Measurements from ENCODE around the gene PRPF18.
A peak's percentile ranks its signal among the peaks of the same experiment; 100 is the strongest.
"Not testable (repeated sequence)": the region's sequence is repeated elsewhere in the genome, so short reads cannot be mapped to it uniquely, and the experiment has no call there.

Gene PRPF18, protein sequence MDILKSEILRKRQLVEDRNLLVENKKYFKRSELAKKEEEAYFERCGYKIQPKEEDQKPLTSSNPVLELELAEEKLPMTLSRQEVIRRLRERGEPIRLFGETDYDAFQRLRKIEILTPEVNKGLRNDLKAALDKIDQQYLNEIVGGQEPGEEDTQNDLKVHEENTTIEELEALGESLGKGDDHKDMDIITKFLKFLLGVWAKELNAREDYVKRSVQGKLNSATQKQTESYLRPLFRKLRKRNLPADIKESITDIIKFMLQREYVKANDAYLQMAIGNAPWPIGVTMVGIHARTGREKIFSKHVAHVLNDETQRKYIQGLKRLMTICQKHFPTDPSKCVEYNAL

GRCh38 chr10:13586676-13587355, at the start of gene PRPF18:
Gene PRPF18, plus strand, starts transcription at chr10:13586965. Its CDS starts 122 bp downstream, at chr10:13587087.
- DNase-seq (ENCODE audit: low read depth, low spot score): peak; percentile 90

DNA sequence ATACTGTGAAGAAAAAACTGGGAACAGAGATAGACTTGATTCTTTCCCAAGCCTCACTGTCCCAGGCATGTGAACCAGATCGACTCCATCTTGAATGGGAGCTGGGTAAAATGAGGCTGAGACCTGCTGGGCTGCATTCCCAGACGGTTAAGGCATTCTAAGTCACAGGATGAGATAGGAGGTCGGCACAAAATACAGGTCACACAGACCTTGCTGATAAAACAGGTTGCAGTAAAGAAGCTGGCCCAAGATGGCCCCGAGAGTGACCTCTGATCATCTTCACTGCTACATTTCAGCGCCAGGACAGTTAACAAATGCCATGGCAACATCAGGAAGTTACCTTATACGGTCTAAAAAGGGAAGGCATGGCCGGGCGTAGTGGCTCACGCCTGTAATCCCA, 48.8 kb upstream of the PRPF18 start:
- DNase-seq (ENCODE audit: low read depth, low spot score): not testable (repeated sequence)

DNA sequence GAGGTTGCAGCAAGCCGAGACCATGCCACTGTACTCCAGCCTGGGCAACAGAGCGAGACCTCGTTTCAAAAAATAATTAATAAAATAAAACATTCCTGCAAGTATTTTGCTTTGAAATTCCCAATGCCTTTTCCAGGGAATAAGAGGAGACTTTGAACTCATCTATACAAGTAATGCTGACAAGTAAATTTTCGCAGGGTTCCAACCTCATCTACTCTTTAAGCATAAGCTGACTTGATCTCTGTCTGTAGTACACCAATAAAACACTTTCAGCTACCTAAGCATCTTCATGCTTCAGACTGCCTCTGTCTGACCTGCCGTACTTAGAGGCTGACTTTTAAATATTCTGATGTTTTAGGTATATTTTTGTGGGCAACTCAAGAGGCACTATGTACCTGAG, 44.2 kb upstream of the PRPF18 start:
- no peak for DNase-seq (ENCODE audit: low read depth, low spot score)

- no peak for DNase-seq (ENCODE audit: low read depth, low spot score)
These were observed 36.0 kb upstream of the PRPF18 start for GRCh38 chr10:13550802-13551201.

DNA sequence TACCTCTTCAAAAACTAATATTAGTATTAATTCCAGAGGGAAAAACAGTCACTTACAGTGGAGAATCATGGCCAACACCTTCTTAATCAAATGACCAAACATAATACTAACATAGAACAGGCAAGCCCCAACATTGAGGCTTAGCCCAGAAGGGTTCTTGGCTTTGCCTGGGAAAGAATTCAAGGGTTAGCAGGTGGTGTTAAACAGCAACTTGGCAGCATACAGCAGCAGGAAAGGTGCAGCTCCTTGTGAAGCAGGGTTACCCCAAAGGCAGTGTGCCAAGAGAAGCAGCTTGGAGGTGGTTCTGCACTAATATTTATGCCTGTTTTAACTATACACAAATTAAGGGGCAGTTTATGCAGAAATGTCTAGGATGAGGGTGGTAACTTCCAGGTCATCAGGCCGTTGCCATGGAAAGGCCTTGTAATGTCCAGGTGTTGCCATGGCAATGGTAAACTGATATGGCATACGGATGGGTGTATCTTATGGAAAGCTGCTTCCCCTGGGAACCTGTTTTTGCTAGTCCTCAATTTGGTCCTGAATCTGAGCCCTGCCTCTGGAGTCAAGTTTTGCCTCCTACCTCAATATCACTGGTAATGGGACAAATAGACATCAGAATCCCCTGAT, 30.8 kb upstream of the PRPF18 start:
- no peak for DNase-seq (ENCODE audit: low read depth, low spot score)

GRCh38 chr10:13559124-13559700, 27.6 kb upstream of the PRPF18 start:
- no peak for DNase-seq (ENCODE audit: low read depth, low spot score)

- DNase-seq (ENCODE audit: low read depth, low spot score): no peak
These were observed 26.2 kb upstream of the PRPF18 start for GRCh38 chr10:13560597-13560996.

GRCh38 chr10:13563481-13564445, 23.0 kb upstream of the PRPF18 start:
- DNase-seq (ENCODE audit: low read depth, low spot score): no peak

- DNase-seq (ENCODE audit: low read depth, low spot score): no peak
These were observed 22.2 kb upstream of the PRPF18 start for GRCh38 chr10:13564576-13564975.

- DNase-seq (ENCODE audit: low read depth, low spot score): no peak
These were observed 19.7 kb upstream of the PRPF18 start for GRCh38 chr10:13567030-13567429.

GRCh38 chr10:13571541-13571940, 15.2 kb upstream of the PRPF18 start:
- DNase-seq (ENCODE audit: low read depth, low spot score): no peak

DNA sequence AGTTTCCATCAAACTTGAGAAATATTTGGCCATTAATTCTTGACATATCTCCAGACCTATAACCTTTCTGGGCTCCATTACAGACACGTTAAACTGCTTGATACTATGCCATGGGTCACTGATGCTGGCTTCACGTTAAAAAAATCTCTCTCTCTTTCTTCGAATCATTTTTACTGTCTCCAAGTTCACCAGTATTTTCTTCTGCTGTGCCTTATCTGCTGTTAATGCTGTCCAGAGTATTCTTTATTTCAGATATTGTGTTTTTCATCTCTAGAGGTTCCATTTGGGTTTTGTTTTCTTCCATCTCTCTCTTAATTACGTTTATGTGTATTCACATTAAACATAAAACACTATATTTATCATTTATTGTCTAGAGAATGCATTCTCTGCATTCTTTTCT, 12.8 kb upstream of the PRPF18 start:
- DNase-seq (ENCODE audit: low read depth, low spot score): no peak

DNA sequence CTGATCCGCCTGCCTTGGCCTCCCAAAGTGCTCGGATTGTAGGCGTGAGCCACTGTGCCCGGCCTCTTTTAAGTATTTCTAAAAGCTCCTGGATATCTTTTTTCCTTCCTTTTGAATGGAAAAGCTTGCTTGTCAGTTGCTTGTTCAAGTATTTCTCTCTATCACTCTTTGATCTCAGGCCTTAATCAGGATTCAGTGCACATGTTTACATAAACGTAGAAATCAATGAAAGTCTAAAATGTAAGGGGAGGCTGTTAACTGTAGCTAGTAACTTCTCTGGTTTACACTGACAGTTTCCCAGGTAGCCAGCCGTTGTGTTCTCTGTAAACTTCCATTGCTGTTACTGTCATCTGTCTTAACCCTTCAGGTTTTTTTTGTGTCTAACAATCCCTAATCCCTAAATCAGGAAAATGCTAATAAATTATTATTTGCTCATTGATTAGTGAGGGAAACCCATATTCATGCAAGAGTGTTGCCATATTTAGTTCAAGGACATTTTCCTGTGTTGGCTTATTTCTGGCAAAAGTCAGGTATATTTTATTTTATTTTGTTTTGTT, 1.5 kb upstream of the PRPF18 start:
- no peak for DNase-seq (ENCODE audit: low read depth, low spot score)

DNA sequence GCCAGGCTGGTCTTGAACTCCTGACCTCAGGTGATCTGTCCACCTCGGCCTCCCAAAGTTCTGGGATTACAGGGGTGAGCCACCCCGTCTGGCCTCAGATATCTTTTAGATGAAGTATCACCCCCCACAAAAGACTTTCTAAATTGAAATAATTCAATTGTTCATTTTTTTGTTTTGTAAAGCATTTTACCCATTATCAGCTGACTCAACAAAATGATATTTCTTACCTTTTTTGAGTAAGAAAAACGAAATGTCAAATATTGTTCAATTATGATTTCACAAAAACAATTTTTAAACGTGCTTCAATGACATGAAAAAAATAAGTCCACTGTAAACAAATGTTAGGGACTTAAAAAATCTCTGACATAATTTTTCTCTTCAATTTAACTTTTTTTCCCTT, 822 bp upstream of the PRPF18 start:
- DNase-seq (ENCODE audit: low read depth, low spot score): no peak

GRCh38 chr10:13587391-13587790, 626 bp downstream of the PRPF18 start:
- no peak for DNase-seq (ENCODE audit: low read depth, low spot score)

DNA sequence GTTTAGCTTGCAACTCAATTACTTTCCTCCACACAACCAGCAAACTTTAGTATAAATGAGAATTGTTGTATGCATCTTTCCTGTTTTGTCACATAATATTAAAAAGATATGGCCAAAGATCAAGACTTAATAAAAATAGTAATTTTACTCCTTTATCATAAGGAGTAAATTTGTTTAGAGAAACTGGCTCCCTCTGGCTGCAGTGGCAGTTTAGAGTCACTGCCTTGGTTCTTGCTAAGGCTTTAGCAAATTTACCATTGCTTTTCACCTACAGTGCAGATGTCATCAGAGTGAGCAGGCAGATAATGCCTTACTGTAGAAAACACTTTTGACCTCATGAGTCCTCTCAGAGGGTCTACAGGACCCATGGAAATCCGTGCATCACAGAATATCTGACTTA, 2.6 kb downstream of the PRPF18 start:
- DNase-seq (ENCODE audit: low read depth, low spot score): no peak

DNA sequence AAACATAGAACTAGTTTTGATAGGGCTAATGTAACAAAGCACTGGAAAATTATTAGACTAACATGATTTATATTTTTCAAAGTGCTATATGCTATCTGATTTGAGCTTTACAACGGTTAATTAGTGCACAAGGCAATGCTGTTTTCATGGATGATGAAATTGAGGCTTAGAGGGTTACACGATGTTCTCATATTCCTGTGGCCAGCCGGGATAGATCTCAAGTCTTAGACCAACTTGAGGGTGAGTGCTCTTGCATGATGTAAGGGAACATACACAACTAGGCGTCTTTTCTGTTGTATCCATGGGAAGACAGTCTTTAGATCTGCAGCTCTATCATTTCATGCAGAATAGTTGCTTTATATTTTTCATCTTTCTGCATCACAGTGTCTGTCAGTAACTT, 4.1 kb downstream of the PRPF18 start:
- DNase-seq (ENCODE audit: low read depth, low spot score): no peak

- no peak for DNase-seq (ENCODE audit: low read depth, low spot score)
These were observed 5.5 kb downstream of the PRPF18 start for GRCh38 chr10:13592306-13592705.

DNA sequence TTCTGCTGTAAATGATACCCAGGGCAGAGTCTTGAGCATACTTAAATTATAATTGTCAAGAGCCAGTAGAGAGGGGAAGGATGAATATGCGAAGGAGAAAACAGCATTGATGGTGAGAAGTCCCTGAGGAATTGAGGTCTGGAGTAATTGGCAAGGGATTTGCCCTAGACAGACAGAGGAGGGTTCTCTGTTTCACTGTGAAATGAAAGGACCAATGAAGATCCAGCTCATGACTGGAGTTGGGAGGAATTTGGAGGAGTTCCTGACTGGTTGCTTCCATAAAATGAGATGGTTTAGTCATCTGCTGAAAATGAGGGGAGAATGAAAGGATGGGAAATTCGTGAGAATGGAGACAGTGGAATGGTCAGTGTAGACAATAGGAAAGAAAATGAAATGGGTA, 6.8 kb downstream of the PRPF18 start:
- no peak for DNase-seq (ENCODE audit: low read depth, low spot score)

- no peak for DNase-seq (ENCODE audit: low read depth, low spot score)
These were observed 7.9 kb downstream of the PRPF18 start for GRCh38 chr10:13594641-13595040.

DNA sequence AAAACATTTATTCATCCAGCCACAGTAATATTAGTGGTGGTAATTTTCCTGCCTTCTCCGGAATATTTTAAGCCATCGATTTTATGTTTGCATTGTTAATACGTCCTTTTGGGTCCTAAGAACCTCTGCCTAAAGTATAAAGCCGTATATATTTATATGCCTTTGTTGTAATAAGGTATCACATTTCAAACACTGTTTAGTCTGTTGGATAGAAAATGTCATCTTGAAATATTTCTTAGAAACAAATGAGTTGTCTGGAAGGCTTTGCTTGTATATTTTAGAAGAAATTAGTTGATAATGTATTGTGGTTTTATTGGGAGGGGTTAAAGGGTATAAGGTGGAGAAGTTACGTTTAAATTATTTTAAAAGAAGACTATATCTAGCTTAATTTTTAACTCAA, 11.1 kb downstream of the PRPF18 start:
- no peak for DNase-seq (ENCODE audit: low read depth, low spot score)

Measured in activated naive CD8-positive, alpha-beta T cell treated with anti-CD3 and anti-CD28 coated beads, Interleukin-2, amount 50 U/mL, for 16 hours (primary cell).